DMS153 treated with DMSO at 0.1 percent for 48 hours (cell line): ENCODE measurements around the gene PNMT.

ENCODE experiments used
- DNase-seq: peaks from one replicate; lab custom pipeline; 2025; ENCODE audit not compliant: unreplicated experiment; lab: John Stamatoyannopoulos, UW

PNMT gene

GRCh38 chr17:39667945-39668924 is at the start of gene PNMT:
PNMT (plus strand) TSS chr17:39668453; CDS start chr17:39668476, 23 bp downstream.
- DNase-seq, result peak; percentile 39

GRCh38 chr17:39618956-39619785 is 49.1 kb upstream of the PNMT start:
- DNase-seq, result no peak

- no peak for DNase-seq
These were observed 48.5 kb upstream of the PNMT start for GRCh38 chr17:39619786-39620101.

GRCh38 chr17:39621523-39622379 is 46.5 kb upstream of the PNMT start:
- DNase-seq, result peak; percentile 72

- DNase-seq, result no peak
These were observed 45.8 kb upstream of the PNMT start for GRCh38 chr17:39622380-39623006.

GRCh38 chr17:39623356-39623950 is 44.8 kb upstream of the PNMT start:
- DNase-seq, result peak; percentile 50

- DNase-seq, result no peak
These were observed 43.9 kb upstream of the PNMT start for GRCh38 chr17:39624313-39624712.

- DNase-seq, result no peak
These were observed 43.0 kb upstream of the PNMT start for GRCh38 chr17:39625198-39625785.

- DNase-seq, result no peak
These were observed 41.8 kb upstream of the PNMT start, which contains the start of gene PPP1R1B for GRCh38 chr17:39626171-39627046. PPP1R1B (plus strand) TSS chr17:39626952; CDS start chr17:39627393, 441 bp downstream.

GRCh38 chr17:39627047-39627711 is 41.1 kb upstream of the PNMT start:
- DNase-seq, result no peak

- no peak for DNase-seq
These were observed 40.3 kb upstream of the PNMT start for GRCh38 chr17:39627712-39628516.

GRCh38 chr17:39628655-39629493 is 39.4 kb upstream of the PNMT start:
- peak; percentile 92 for DNase-seq

GRCh38 chr17:39629494-39629880 is 38.8 kb upstream of the PNMT start:
- DNase-seq, result no peak

- DNase-seq, result no peak
These were observed 38.4 kb upstream of the PNMT start for GRCh38 chr17:39629898-39630297.

GRCh38 chr17:39631403-39631802 is 36.9 kb upstream of the PNMT start:
- DNase-seq, result peak; percentile 53

- DNase-seq, result no peak
These were observed 35.9 kb upstream of the PNMT start for GRCh38 chr17:39632153-39632941.
